HG02981 (cell line): ENCODE data around the gene GRK6.
"Not testable (repeated sequence)": the region's sequence is repeated elsewhere in the genome, so short reads cannot be mapped to it uniquely, and the experiment has no call there.

ENCODE experiments used
- ATAC-seq: cut with Tn5 transposase; IDR thresholded peaks from one replicate; pipeline ENCODE4 v1.9.1; 2021; ENCODE audit warnings: mild to moderate bottlenecking, moderate library complexity; ENCODE audit not compliant: unreplicated experiment

Gene GRK6

GRCh38 chr5:177483042-177483441, 56.6 kb downstream of the GRK6 start:
- ATAC-seq: no peak

GRCh38 chr5:177483994-177484901, 57.8 kb downstream of the GRK6 start:
- ATAC-seq: no peak

- no peak for ATAC-seq
Measured at GRCh38 chr5:177484902-177485549, 58.5 kb downstream of the GRK6 start.

GRCh38 chr5:177485753-177486152, 59.3 kb downstream of the GRK6 start:
- ATAC-seq: not testable (repeated sequence)

GRCh38 chr5:177486256-177486655, 59.8 kb downstream of the GRK6 start:
- no peak for ATAC-seq

GRCh38 chr5:177487144-177487543, 60.7 kb downstream of the GRK6 start:
- no peak for ATAC-seq

GRCh38 chr5:177487975-177488374, 61.5 kb downstream of the GRK6 start:
- ATAC-seq: no peak

- ATAC-seq: no peak
Measured at GRCh38 chr5:177489119-177489716, 62.7 kb downstream of the GRK6 start.

GRCh38 chr5:177490311-177490991, 64.0 kb downstream of the GRK6 start:
- ATAC-seq: no peak

- ATAC-seq: no peak
Measured at GRCh38 chr5:177490992-177491391, 64.5 kb downstream of the GRK6 start.

- ATAC-seq: no peak
Measured at GRCh38 chr5:177491429-177491945, 65.0 kb downstream of the GRK6 start.

- no peak for ATAC-seq
Measured at GRCh38 chr5:177491983-177492746, 65.7 kb downstream of the GRK6 start.
